ENCODE results near the gene UNC50.
"Not testable (repeated sequence)": the region's sequence is repeated elsewhere in the genome, so short reads cannot be mapped to it uniquely, and the experiment has no call there.

The UNC50 gene

DNA sequence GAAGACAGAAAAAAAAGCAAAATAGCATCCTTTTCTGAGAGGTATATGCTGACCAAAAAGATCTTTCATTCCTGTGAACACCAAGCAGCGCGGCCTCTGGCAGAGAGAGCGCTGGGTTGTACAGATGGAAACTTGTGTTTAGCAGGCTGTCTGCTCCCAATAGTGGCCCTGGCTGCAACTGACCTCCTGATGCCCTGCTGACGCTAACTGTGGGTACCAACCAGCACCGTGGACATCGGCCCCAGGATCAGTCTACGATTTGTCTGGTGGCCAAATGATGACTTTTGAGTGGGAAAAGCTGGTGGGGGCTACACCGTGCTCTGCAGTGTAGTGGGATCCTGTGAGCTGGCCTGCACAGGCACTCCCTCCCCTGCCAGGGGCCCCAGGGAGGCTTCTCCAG is 15.8 kb upstream of the UNC50 start:
- H3K4me1 ChIP-seq (ENCODE audit: insufficient read depth, low read length): peaks cover 11% of the 10 kb centered on the region
- H3K27me3 ChIP-seq (ENCODE audit: insufficient read depth, low read length, poor library complexity): no peaks in the 10 kb centered on the region
- H2AFZ ChIP-seq (ENCODE audit: low read depth, low read length): no peak overlapping the region
- TF ChIP-seq CTCF (IDR thresholded peaks at IDR 0.05; ENCODE audit: borderline replicate concordance, extremely low read depth, low read length, poor library complexity, severe bottlenecking) (no peak), EZH2 (IDR thresholded peaks at IDR 0.05; ENCODE audit: borderline replicate concordance, low read depth, low read length, severe bottlenecking) (no peak)
- no peak overlapping the region for H3K9ac ChIP-seq (ENCODE audit: low read depth, low read length)
- DNase-seq: no peak
- peaks cover 6% of the 10 kb centered on the region for H3K9me3 ChIP-seq (ENCODE audit: insufficient read depth, low read length, severe bottlenecking)
- H3K4me3 ChIP-seq (ENCODE audit: low read depth in 1 of 2, low read length in 2 of 2): no peak overlapping the region
- no peak for ATAC-seq (ENCODE audit: insufficient read depth, low read depth)
- no peak overlapping the region for H3K27ac ChIP-seq (ENCODE audit: low read length)
- H3K79me2 ChIP-seq (ENCODE audit: insufficient read depth, low read length): no peaks in the 10 kb centered on the region
- no peaks in the 10 kb centered on the region for H4K20me1 ChIP-seq (ENCODE audit: insufficient read depth, low read length)
- no peak overlapping the region for H3K4me2 ChIP-seq (ENCODE audit: insufficient read depth, low read length)
- H3K36me3 ChIP-seq (ENCODE audit: insufficient read depth, low read length): peaks cover 43% of the 10 kb centered on the region

DNA sequence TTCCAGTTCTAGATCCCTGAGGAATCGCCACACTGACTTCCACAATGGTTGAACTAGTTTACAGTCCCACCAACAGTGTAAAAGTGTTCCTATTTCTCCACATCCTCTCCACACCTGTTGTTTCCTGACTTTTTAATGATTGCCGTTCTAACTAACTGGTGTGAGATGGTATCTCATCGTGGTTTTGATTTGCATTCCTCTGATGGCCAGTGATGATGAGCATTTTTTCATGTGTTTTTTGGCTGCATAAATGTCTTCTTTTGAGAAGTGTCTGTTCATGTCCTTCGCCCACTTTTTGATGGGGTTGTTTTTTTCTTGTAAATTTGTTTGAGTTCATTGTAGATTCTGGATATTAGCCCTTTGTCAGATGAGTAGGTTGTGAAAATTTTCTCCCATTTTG is 13.7 kb upstream of the UNC50 start:
- not testable (repeated sequence) for H4K20me1 ChIP-seq (ENCODE audit: insufficient read depth, low read length); H2AFZ ChIP-seq (ENCODE audit: low read depth, low read length); ATAC-seq (ENCODE audit: insufficient read depth, low read depth); H3K9ac ChIP-seq (ENCODE audit: low read depth, low read length); H3K27ac ChIP-seq (ENCODE audit: low read length); H3K9me3 ChIP-seq (ENCODE audit: insufficient read depth, low read length, severe bottlenecking); H3K4me1 ChIP-seq (ENCODE audit: insufficient read depth, low read length); H3K27me3 ChIP-seq (ENCODE audit: insufficient read depth, low read length, poor library complexity); H3K4me3 ChIP-seq (ENCODE audit: low read depth in 1 of 2, low read length in 2 of 2); DNase-seq; H3K79me2 ChIP-seq (ENCODE audit: insufficient read depth, low read length); H3K4me2 ChIP-seq (ENCODE audit: insufficient read depth, low read length)
- peaks cover 58% of the 10 kb centered on the region for H3K36me3 ChIP-seq (ENCODE audit: insufficient read depth, low read length)

GRCh38 chr2:98598781-98599428 is 9.5 kb upstream of the UNC50 start:
- no peaks in the 10 kb centered on the region; the same call in 1 of the 2 replicates for H3K79me2 ChIP-seq (ENCODE audit: insufficient read depth, low read length)
- no peak overlapping the region for H3K4me3 ChIP-seq (ENCODE audit: low read depth in 1 of 2, low read length in 2 of 2)
- no peak overlapping the region for H3K27ac ChIP-seq (ENCODE audit: low read length)
- H3K9me3 ChIP-seq (ENCODE audit: insufficient read depth, low read length, severe bottlenecking): peaks cover 3% of the 10 kb centered on the region
- no peak overlapping the region for H2AFZ ChIP-seq (ENCODE audit: low read depth, low read length)
- no peak for ATAC-seq (ENCODE audit: insufficient read depth, low read depth)
- no peak for DNase-seq
- peaks cover 53% of the 10 kb centered on the region for H3K36me3 ChIP-seq (ENCODE audit: insufficient read depth, low read length)
- TF ChIP-seq EZH2 (IDR thresholded peaks at IDR 0.05; ENCODE audit: borderline replicate concordance, low read depth, low read length, severe bottlenecking) (no peak), CTCF (IDR thresholded peaks at IDR 0.05; ENCODE audit: borderline replicate concordance, extremely low read depth, low read length, poor library complexity, severe bottlenecking) (no peak)
- no peaks in the 10 kb centered on the region for H3K27me3 ChIP-seq (ENCODE audit: insufficient read depth, low read length, poor library complexity)
- H3K4me1 ChIP-seq (ENCODE audit: insufficient read depth, low read length): no peaks in the 10 kb centered on the region
- H4K20me1 ChIP-seq (ENCODE audit: insufficient read depth, low read length): no peaks in the 10 kb centered on the region
- H3K4me2 ChIP-seq (ENCODE audit: insufficient read depth, low read length): no peak overlapping the region
- no peak overlapping the region for H3K9ac ChIP-seq (ENCODE audit: low read depth, low read length)

- Histone ChIP-seq H3K4me3 (ENCODE audit: low read depth in 1 of 2, low read length in 2 of 2) (no peak overlapping the region), H2AFZ (ENCODE audit: low read depth, low read length) (no peak overlapping the region), H3K36me3 (ENCODE audit: insufficient read depth, low read length) (peaks cover 52% of the 10 kb centered on the region), H3K79me2 (ENCODE audit: insufficient read depth, low read length) (peaks cover 22% of the 10 kb centered on the region), H3K9ac (ENCODE audit: low read depth, low read length) (no peak overlapping the region), H4K20me1 (ENCODE audit: insufficient read depth, low read length) (no peaks in the 10 kb centered on the region), H3K27ac (ENCODE audit: low read length) (no peak overlapping the region), H3K4me2 (ENCODE audit: insufficient read depth, low read length) (no peak overlapping the region), H3K4me1 (ENCODE audit: insufficient read depth, low read length) (peaks cover 10% of the 10 kb centered on the region), H3K9me3 (ENCODE audit: insufficient read depth, low read length, severe bottlenecking) (no peaks in the 10 kb centered on the region), H3K27me3 (ENCODE audit: insufficient read depth, low read length, poor library complexity) (no peaks in the 10 kb centered on the region)
- TF ChIP-seq CTCF (IDR thresholded peaks at IDR 0.05; ENCODE audit: borderline replicate concordance, extremely low read depth, low read length, poor library complexity, severe bottlenecking): peak; percentile 75
- no peak for TF ChIP-seq EZH2 (IDR thresholded peaks at IDR 0.05; ENCODE audit: borderline replicate concordance, low read depth, low read length, severe bottlenecking)
- peak; percentile 23 for DNase-seq
- ATAC-seq (ENCODE audit: insufficient read depth, low read depth): peak; percentile 79
Observed at GRCh38 chr2:98601532-98602132, 6.8 kb upstream of the UNC50 start.
